HEK293 (cell line): ENCODE results near the gene KIR2DL4.

Source experiments
- CTCF ChIP-seq: fragments of 450-650 bp; formaldehyde crosslinking; IDR thresholded peaks from 2 replicates; pipeline ENCODE4 v1.5.1; 2016; ENCODE audit warnings: missing biosample characterization, missing genetic modification characterization
- TCF7L2 ChIP-seq: IDR thresholded peaks from 2 replicates; pipeline ENCODE4 v1.6.1; 2011; ENCODE audit warnings: low read depth, mild to moderate bottlenecking, inconsistent platforms, low read length, moderate library complexity, borderline replicate concordance
- YY1 ChIP-seq: fragments of 450-650 bp; formaldehyde crosslinking; IDR thresholded peaks from 2 replicates; pipeline ENCODE4 v1.5.1; 2018; ENCODE audit warnings: missing biosample characterization, missing genetic modification characterization
- ZBTB8A ChIP-seq: fragments of 450-650 bp; formaldehyde crosslinking; IDR thresholded peaks from 2 replicates; pipeline ENCODE4 v1.5.1; 2016; ENCODE audit warnings: missing biosample characterization, missing genetic modification characterization
- ZNF112 ChIP-seq: fragments of 450-650 bp; formaldehyde crosslinking; IDR thresholded peaks from 2 replicates; pipeline ENCODE4 v1.5.0; 2017; ENCODE audit warnings: missing biosample characterization, missing genetic modification characterization
- ZNF423 ChIP-seq: fragments of 450-650 bp; formaldehyde crosslinking; IDR thresholded peaks from 2 replicates; pipeline ENCODE4 v1.5.1; 2016; ENCODE audit warnings: missing biosample characterization, missing genetic modification characterization
- ZNF561 ChIP-seq: fragments of 450-650 bp; IDR thresholded peaks from 2 replicates; pipeline ENCODE4 v1.5.1; 2018; ENCODE audit warnings: missing biosample characterization, missing genetic modification characterization, borderline replicate concordance
- ZNF639 ChIP-seq: fragments of 450-650 bp; formaldehyde crosslinking; IDR thresholded peaks from 2 replicates; pipeline ENCODE4 v1.5.1; 2016; ENCODE audit warnings: missing biosample characterization, missing genetic modification characterization
- ZNF677 ChIP-seq: fragments of 450-650 bp; IDR thresholded peaks from 2 replicates; pipeline ENCODE4 v1.5.0; 2018; ENCODE audit warnings: missing biosample characterization, mild to moderate bottlenecking, missing genetic modification characterization, moderate library complexity
- ZNF830 ChIP-seq: fragments of 450-650 bp; IDR thresholded peaks from 2 replicates; pipeline ENCODE4 v1.5.0; 2018; ENCODE audit warnings: missing biosample characterization, missing genetic modification characterization, low read depth, mild to moderate bottlenecking, moderate library complexity

- no peak for TF ChIP-seq YY1 (tag by site-specific recombination)
- TF ChIP-seq CTCF (tag by site-specific recombination): no peak
- no peak for TF ChIP-seq ZNF423 (tag by site-specific recombination)
- no peak for TF ChIP-seq ZNF639 (tag by site-specific recombination)
- no peak for TF ChIP-seq ZNF561 (tag by site-specific recombination)
- TF ChIP-seq TCF7L2: no peak
- TF ChIP-seq ZNF677: no peak
- no peak for TF ChIP-seq ZBTB8A (tag by site-specific recombination)
- no peak for TF ChIP-seq ZNF112
- TF ChIP-seq ZNF830 (tag by site-specific recombination): no peak
Measured at GRCh38 chr19:54804571-54804970, 1.2 kb downstream of the KIR2DL4 start.
